Esophagus muscularis mucosa (tissue), 4 donors: ENCODE data around the gene ZFP1. TPM values are rescaled to one million over a fixed set of nuclear protein-coding genes. Genes with fewer than 3 reads are reported as not detected.

Source experiments
- DNase-seq: peaks from one replicate; pipeline ENCODE4 v3.0.0-alpha.2; 2017; ENCODE audit errors: extremely low spot score
- H3K27ac ChIP-seq, 4 donors: fragments of 200-600 bp; sonication (generic); replicated peaks in 1 of 4; 1 replicate in 3 of 4; 2 replicates in 1 of 4; pipeline ENCODE4 v1.5.1; 2016 to 2019; ENCODE audit warnings: mild to moderate bottlenecking in 1 of 4
- H3K27me3 ChIP-seq, 4 donors: fragments of 200-600 bp; sonication (generic); one replicate each; pipeline versions ENCODE4 v1.5.1 to v1.6.0; 2016 to 2019
- H3K36me3 ChIP-seq, 4 donors: fragments of 200-600 bp; sonication (generic); one replicate each; pipeline ENCODE4 v1.5.1; 2016 to 2019
- H3K4me1 ChIP-seq, 4 donors: fragments of 200-600 bp; sonication (generic); one replicate each; pipeline ENCODE4 v1.5.1; 2016 to 2019
- H3K4me3 ChIP-seq, 4 donors: fragments of 200-600 bp; sonication (generic); 1 replicate in 2 of 4; 2 replicates in 2 of 4; pipeline ENCODE4 v1.5.1; 2016 to 2019; ENCODE audit warnings: mild to moderate bottlenecking in 4 of 4, moderate library complexity in 1 of 4
- H3K9me3 ChIP-seq, 4 donors: fragments of 200-600 bp; sonication (generic); 1 replicate in 3 of 4; 2 replicates in 1 of 4; pipeline ENCODE4 v1.5.1; 2016 to 2019
- CTCF ChIP-seq, 3 experiments: fragments of 200-600 bp in 2 of 3; fragments of 450-650 bp in 1 of 3; sonication (generic) in 2 of 3; IDR thresholded peaks; one replicate each; pipeline ENCODE4 v1.5.1; 2017 to 2019; ENCODE audit warnings: antibody characterized with exemption in 3 of 3, mild to moderate bottlenecking in 2 of 3, moderate library complexity in 1 of 3
- EP300 ChIP-seq: sonication (generic); formaldehyde crosslinking; IDR thresholded peaks from one replicate; pipeline ENCODE4 v1.6.1; 2017; ENCODE audit warnings: antibody characterized with exemption
- POLR2A ChIP-seq: fragments of 450-650 bp; IDR thresholded peaks from one replicate; pipeline ENCODE4 v1.6.1; 2017; ENCODE audit warnings: antibody characterized with exemption, moderate library complexity, mild to moderate bottlenecking, low read depth
- POLR2AphosphoS5 ChIP-seq, 2 donors: sonication (generic); formaldehyde crosslinking; IDR thresholded peaks; one replicate each; pipeline ENCODE4 v1.6.1; 2017; ENCODE audit warnings: antibody characterized with exemption in 2 of 2
- WGBS: methylation state at CpG from one replicate; pipeline ENCODE4 v1.1.5; 2018; 5-methylcytosine and 5-hydroxymethylcytosine counted together
- intact Hi-C: fragments of 100-400 bp; cut with DNase I; formaldehyde crosslinking; loops from one replicate; pipeline ENCODE4 v1.15.1; 2023
- total RNA-seq, 4 donors: library from RNA; depleted of rRNA; stranded (reverse); fragments of >200 nt; gene quantifications; one replicate each; pipeline versions ENCODE4 v1.1.0 to v1.2.1, GENCODE V29; 2016

ZFP1 gene
- total RNA-seq, 4 donors from 2014 or later: 8.4 to 17.4 (median 12.0) TPM

- DNase-seq: no peak
- TF ChIP-seq CTCF (IDR thresholded peaks at IDR 0.05) (no peak), POLR2AphosphoS5 (IDR thresholded peaks at IDR 0.05) (no peak), POLR2A (no peak)
- Histone ChIP-seq H3K36me3 (peaks cover 6 to 23% (median 15%) of the 10 kb centered on the region in 4 donors), H3K4me3 (no peak overlapping the region), H3K4me1 (no peaks in the 10 kb centered on the region), H3K9me3 (peaks cover 0 to 29% (median 18%) of the 10 kb centered on the region in 4 donors), H3K27ac (no peak overlapping the region), H3K27me3 (no peaks in the 10 kb centered on the region)
- intact Hi-C loops: no loop called here
- WGBS: 94% methylated on average over 3 of the region's 3 CpGs
Measured at GRCh38 chr16:75175074-75175473, 26.8 kb downstream of the ZFP1 start.

- no peak overlapping the region for H3K4me3 ChIP-seq
- intact Hi-C loops: no loop called here
- no peaks in the 10 kb centered on the region for H3K27me3 ChIP-seq
- no peak overlapping the region for H3K27ac ChIP-seq
- H3K4me1 ChIP-seq: no peaks in the 10 kb centered on the region
- no peak for DNase-seq
- TF ChIP-seq CTCF (IDR thresholded peaks at IDR 0.05) (no peak), POLR2AphosphoS5 (IDR thresholded peaks at IDR 0.05) (no peak), EP300 (no peak), POLR2A (no peak)
- WGBS: 92% methylated on average over 2 of the region's 2 CpGs
- H3K9me3 ChIP-seq: peaks cover 0 to 26% (median 15%) of the 10 kb centered on the region in 4 donors
- peaks cover 0 to 7% (median 2%) of the 10 kb centered on the region in 4 donors for H3K36me3 ChIP-seq
Measured at GRCh38 chr16:75176926-75177325, 28.6 kb downstream of the ZFP1 start.

GRCh38 chr16:75179208-75179607 is 30.9 kb downstream of the ZFP1 start:
- intact Hi-C loops: no loop called here
- H3K27ac ChIP-seq: no peak overlapping the region
- H3K9me3 ChIP-seq: peaks cover 0 to 21% (median 15%) of the 10 kb centered on the region in 4 donors
- no peak for DNase-seq
- H3K36me3 ChIP-seq: no peaks in the 10 kb centered on the region
- TF ChIP-seq POLR2A (no peak), CTCF (IDR thresholded peaks at IDR 0.05) (no peak), EP300 (no peak), POLR2AphosphoS5 (IDR thresholded peaks at IDR 0.05) (no peak)
- H3K4me3 ChIP-seq: no peak overlapping the region
- H3K4me1 ChIP-seq: no peaks in the 10 kb centered on the region
- no peaks in the 10 kb centered on the region for H3K27me3 ChIP-seq
- 94% methylated on average over 6 of the region's 6 CpGs for WGBS

- H3K4me3 ChIP-seq: no peak overlapping the region
- intact Hi-C loops: loop anchor here (10.0 kb wide), 1 partner anchor 343 kb away; no protein-coding TSS in a partner anchor
- TF ChIP-seq CTCF (IDR thresholded peaks at IDR 0.05) (no peak), POLR2AphosphoS5 (IDR thresholded peaks at IDR 0.05) (no peak)
- DNase-seq: no peak
- H3K9me3 ChIP-seq: peaks cover 0 to 11% (median 7%) of the 10 kb centered on the region in 4 donors
- WGBS: 57% methylated on average over 3 of the region's 3 CpGs
- no peaks in the 10 kb centered on the region for H3K36me3 ChIP-seq
- H3K4me1 ChIP-seq: no peaks in the 10 kb centered on the region
- no peaks in the 10 kb centered on the region for H3K27me3 ChIP-seq
- H3K27ac ChIP-seq: no peak overlapping the region
Measured at GRCh38 chr16:75181630-75182029, 33.3 kb downstream of the ZFP1 start.

- 91% methylated on average over 14 of the region's 14 CpGs for WGBS
- Histone ChIP-seq H3K4me1 (no peaks in the 10 kb centered on the region), H3K27me3 (peaks cover 0 to 3% (median 0%) of the 10 kb centered on the region in 4 donors), H3K27ac (no peak overlapping the region), H3K9me3 (no peaks in the 10 kb centered on the region), H3K36me3 (no peaks in the 10 kb centered on the region), H3K4me3 (no peak overlapping the region)
- DNase-seq: no peak
- intact Hi-C loops: loop anchor here (10.0 kb wide), 1 partner anchor 336 kb away; no protein-coding TSS in a partner anchor
- TF ChIP-seq POLR2AphosphoS5 (IDR thresholded peaks at IDR 0.05) (no peak), POLR2A (no peak), EP300 (no peak), CTCF (IDR thresholded peaks at IDR 0.05) (no peak)
Measured at GRCh38 chr16:75188832-75189477, 40.6 kb downstream of the ZFP1 start.
